HCT116 (cell line): Measurements from ENCODE around the gene TIMM17B.

Experiments
- CTCF ChIP-seq, 3 experiments: fragments of 200-600 bp in 1 of 3; sonication (generic) in 1 of 3; IDR thresholded peaks in 2 of 3; conservative IDR thresholded peaks in 1 of 3; 2 replicates each; pipeline ENCODE4 v1.5.1; 2012 to 2017; ENCODE audit warnings: low read depth in 2 of 3, low read length in 2 of 3, antibody characterized with exemption in 1 of 3, borderline replicate concordance in 1 of 3, control low read depth in 1 of 3, mild to moderate bottlenecking in 1 of 3, mixed read lengths in 1 of 3, mixed run types in 1 of 3, moderate library complexity in 1 of 3; ENCODE audit not compliant: insufficient read depth in 1 of 3
- EZH2 ChIP-seq: fragments of 200-600 bp; sonication (generic); IDR thresholded peaks from 2 replicates; pipeline ENCODE4 v1.6.1; 2017; ENCODE audit warnings: antibody characterized with exemption, mixed run types
- POLR2A ChIP-seq: IDR thresholded peaks from 2 replicates; pipeline ENCODE4 v1.7.0; 2011; ENCODE audit warnings: borderline replicate concordance; ENCODE audit not compliant: insufficient read depth, insufficient read length; ENCODE audit errors: extremely low read depth
- POLR2AphosphoS5 ChIP-seq: IDR thresholded peaks from 2 replicates; pipeline ENCODE4 v1.6.1; 2011; ENCODE audit warnings: mild to moderate bottlenecking, low read depth, low read length, moderate library complexity

DNA sequence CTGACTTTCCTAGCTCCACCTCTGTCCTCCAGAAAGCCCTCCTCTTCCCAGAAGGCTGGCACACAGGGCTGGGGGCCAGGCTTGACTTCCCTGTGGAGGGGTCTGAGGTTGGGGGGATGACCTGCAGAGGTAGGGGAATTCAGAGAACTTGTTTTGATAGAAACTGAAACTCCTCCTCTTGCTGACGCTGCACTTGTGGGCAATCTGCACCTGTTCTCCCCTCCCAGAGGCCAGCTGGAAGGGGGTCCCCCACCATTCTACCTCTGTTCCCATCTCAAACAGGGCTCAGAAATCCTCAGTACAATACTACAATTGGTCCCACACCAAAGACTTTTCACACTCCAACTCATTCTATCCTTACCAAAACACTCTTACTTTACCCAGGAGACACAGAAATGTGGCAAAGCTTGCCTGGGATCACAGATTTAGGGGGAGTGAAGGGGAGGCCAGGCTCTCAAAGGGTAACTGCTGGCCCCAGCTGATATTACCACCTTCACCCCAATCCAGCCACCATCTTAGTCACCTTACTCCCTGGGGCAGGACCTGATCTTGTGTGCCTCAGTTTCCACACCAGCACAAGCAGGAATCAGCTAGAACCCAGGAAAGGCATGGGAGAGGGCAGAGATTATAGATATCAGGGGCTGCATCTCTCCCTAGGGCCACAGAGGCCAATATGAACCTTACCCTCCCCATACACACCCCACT, 41.3 kb upstream of the TIMM17B start:
- TF ChIP-seq CTCF (IDR thresholded peaks at IDR 0.05 in 2 of 3, conservative IDR thresholded peaks at IDR 0.05 in 1 of 3; ENCODE audit: borderline replicate concordance in 1 of 3, insufficient read depth in 1 of 3, low read depth in 2 of 3, low read length in 2 of 3) (no peak), POLR2A (no peak), POLR2AphosphoS5 (no peak), EZH2 (no peak)
